CD4-positive, alpha-beta T cell treated with Interleukin-6 for 4 hours (primary cell): Measurements from ENCODE around the gene ZBED4.
"Not testable (repeated sequence)": the region's sequence is repeated elsewhere in the genome, so short reads cannot be mapped to it uniquely, and the experiment has no call there.

Experiments
- DNase-seq: peaks from one replicate; pipeline ENCODE4 v3.0.0-alpha.2; 2020; ENCODE audit warnings: mixed read lengths

Gene ZBED4

GRCh38 chr22:49852898-49853894 lies at the start of gene ZBED4:
ZBED4 (plus strand) TSS chr22:49853844; CDS start chr22:49883663, 29,819 bp downstream.
- DNase-seq: peak; percentile 99

GRCh38 chr22:49807129-49807528 lies 46.5 kb upstream of the ZBED4 start:
- no peak for DNase-seq

- peak; percentile 68 for DNase-seq
These were observed 45.6 kb upstream of the ZBED4 start for GRCh38 chr22:49807780-49808708.

GRCh38 chr22:49810363-49811019 lies 43.2 kb upstream of the ZBED4 start:
- DNase-seq: no peak

GRCh38 chr22:49811020-49811791 lies 42.4 kb upstream of the ZBED4 start:
- no peak for DNase-seq

GRCh38 chr22:49812838-49813237 lies 40.8 kb upstream of the ZBED4 start:
- DNase-seq: no peak

- DNase-seq: no peak
These were observed 39.4 kb upstream of the ZBED4 start for GRCh38 chr22:49814164-49814686.

GRCh38 chr22:49814856-49815255 lies 38.8 kb upstream of the ZBED4 start:
- DNase-seq: no peak

- no peak for DNase-seq
These were observed 38.0 kb upstream of the ZBED4 start for GRCh38 chr22:49815641-49816091.

GRCh38 chr22:49817359-49817758 lies 36.3 kb upstream of the ZBED4 start:
- DNase-seq: no peak

GRCh38 chr22:49820984-49821383 lies 32.7 kb upstream of the ZBED4 start:
- DNase-seq: no peak

GRCh38 chr22:49821741-49822140 lies 31.9 kb upstream of the ZBED4 start:
- DNase-seq: not testable (repeated sequence)

GRCh38 chr22:49823289-49824045 lies 30.2 kb upstream of the ZBED4 start:
- DNase-seq: no peak

- no peak for DNase-seq
These were observed 29.3 kb upstream of the ZBED4 start for GRCh38 chr22:49824185-49824925.

- DNase-seq: no peak
These were observed 28.7 kb upstream of the ZBED4 start for GRCh38 chr22:49824936-49825335.

- no peak for DNase-seq
These were observed 28.2 kb upstream of the ZBED4 start for GRCh38 chr22:49825436-49825835.

GRCh38 chr22:49825944-49826602 lies 27.6 kb upstream of the ZBED4 start:
- peak; percentile 70 for DNase-seq

GRCh38 chr22:49826603-49827270 lies 26.9 kb upstream of the ZBED4 start:
- DNase-seq: peak; percentile 50
